ENCODE results near the gene GGA1. TPM values are rescaled to one million over a fixed set of nuclear protein-coding genes. Genes with fewer than 3 reads are reported as not detected.

GGA1 gene
- total and polyA plus RNA-seq, 2 donors (not counting 1 experiment from before 2014, with no cell fraction given) = 18.0 to 27.9 TPM

DNA sequence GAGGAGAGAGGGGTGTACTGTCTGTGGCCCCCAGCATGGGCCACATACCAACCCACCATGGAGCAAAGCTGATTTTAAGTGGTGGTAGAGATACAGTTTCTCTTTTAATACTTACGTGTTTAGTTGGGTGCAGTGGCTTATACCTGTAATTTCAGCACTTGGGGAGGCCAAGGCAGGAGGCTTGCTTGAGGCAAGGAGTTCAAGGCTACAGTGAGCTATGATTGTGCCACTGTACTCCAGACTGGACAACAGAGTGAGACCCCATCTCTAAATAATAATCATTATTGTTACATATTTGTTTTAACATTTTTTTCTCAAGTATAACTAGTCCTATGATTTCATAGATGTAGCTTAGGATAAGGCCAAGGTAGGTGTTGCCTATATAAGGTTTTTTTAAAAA lies 8.8 kb downstream of the GGA1 start:
- Histone ChIP-seq H4K20me1 (ENCODE audit: control insufficient read depth, extremely low read depth, insufficient read depth, low read length) (no peaks in the 10 kb centered on the region), H3K79me2 (ENCODE audit: control insufficient read depth, insufficient read depth, low read length) (no peaks in the 10 kb centered on the region)

DNA sequence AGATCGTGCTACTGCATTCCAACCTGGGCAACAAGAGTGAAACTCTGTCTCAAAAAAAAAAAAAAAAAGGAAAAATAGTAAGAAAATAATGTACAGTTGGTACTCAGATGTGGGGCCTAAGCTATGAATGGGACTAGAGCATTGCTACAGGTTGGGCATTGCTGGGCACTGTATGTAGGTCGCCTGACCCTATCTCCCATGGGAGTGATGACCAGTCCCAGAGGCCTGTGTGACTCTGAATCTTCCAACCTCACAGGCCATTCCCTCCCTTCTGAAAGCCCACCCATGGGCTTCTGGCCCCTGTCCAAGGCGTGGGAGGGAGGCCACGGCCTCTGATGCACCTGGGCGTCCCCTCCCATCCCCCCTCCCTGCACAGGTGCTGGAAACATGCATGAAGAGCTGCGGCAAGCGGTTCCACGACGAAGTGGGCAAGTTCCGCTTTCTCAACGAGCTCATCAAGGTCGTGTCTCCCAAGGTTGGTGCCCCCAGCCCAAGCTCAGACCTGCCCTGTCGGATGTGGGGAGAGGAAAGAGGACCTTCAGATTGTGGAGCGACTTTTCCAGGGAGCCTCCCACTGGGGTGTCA lies 9.5 kb downstream of the GGA1 start:
- no peak overlapping the region for H2AFZ ChIP-seq (ENCODE audit: low read length)
- H3K4me3 ChIP-seq (replicated peaks in 1 of 4; ENCODE audit: control extremely low read depth in 1 of 4, insufficient read depth in 1 of 4, low read depth in 3 of 4, low read length in 4 of 4) = no peak overlapping the region
- H3K9ac ChIP-seq (ENCODE audit: insufficient read depth, low read length) = no peak overlapping the region
- H3K4me2 ChIP-seq (ENCODE audit: extremely low read depth, insufficient read depth, low read length) = no peak overlapping the region
- H3K27me3 ChIP-seq (ENCODE audit: control insufficient read depth, insufficient read depth, low read length) = no peaks in the 10 kb centered on the region
- H3K9me3 ChIP-seq (ENCODE audit: control insufficient read depth, insufficient read depth, low read depth, low read length) = no peaks in the 10 kb centered on the region
- H3K79me2 ChIP-seq (ENCODE audit: control insufficient read depth, insufficient read depth, low read length) = no peaks in the 10 kb centered on the region
- H3K27ac ChIP-seq (ENCODE audit: insufficient read depth, low read length) = no peak overlapping the region
- DNase-seq (ENCODE audit: low read depth in 2 of 2) = no peak
- H4K20me1 ChIP-seq (ENCODE audit: control insufficient read depth, extremely low read depth, insufficient read depth, low read length) = no peaks in the 10 kb centered on the region
- peaks cover 13% of the 10 kb centered on the region for H3K36me3 ChIP-seq (ENCODE audit: control insufficient read depth, insufficient read depth, low read length)
- TF ChIP-seq EZH2 (IDR thresholded peaks at IDR 0.05; ENCODE audit: low read length, missing control alignments) = no peak
- TF ChIP-seq, protein P1, sequence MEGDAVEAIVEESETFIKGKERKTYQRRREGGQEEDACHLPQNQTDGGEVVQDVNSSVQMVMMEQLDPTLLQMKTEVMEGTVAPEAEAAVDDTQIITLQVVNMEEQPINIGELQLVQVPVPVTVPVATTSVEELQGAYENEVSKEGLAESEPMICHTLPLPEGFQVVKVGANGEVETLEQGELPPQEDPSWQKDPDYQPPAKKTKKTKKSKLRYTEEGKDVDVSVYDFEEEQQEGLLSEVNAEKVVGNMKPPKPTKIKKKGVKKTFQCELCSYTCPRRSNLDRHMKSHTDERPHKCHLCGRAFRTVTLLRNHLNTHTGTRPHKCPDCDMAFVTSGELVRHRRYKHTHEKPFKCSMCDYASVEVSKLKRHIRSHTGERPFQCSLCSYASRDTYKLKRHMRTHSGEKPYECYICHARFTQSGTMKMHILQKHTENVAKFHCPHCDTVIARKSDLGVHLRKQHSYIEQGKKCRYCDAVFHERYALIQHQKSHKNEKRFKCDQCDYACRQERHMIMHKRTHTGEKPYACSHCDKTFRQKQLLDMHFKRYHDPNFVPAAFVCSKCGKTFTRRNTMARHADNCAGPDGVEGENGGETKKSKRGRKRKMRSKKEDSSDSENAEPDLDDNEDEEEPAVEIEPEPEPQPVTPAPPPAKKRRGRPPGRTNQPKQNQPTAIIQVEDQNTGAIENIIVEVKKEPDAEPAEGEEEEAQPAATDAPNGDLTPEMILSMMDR (conservative IDR thresholded peaks at IDR 0.05 in 1 of 2, IDR thresholded peaks at IDR 0.05 in 1 of 2; ENCODE audit: low read depth in 1 of 2, low read length in 2 of 2) = no peak
- peaks cover 1% of the 10 kb centered on the region for H3K4me1 ChIP-seq (ENCODE audit: control insufficient read depth, extremely low read depth, insufficient read depth, low read length)

More for the DNA sequence above, 8.8 kb downstream of the GGA1 start:
- no peak for TF ChIP-seq EZH2 (IDR thresholded peaks at IDR 0.05; ENCODE audit: low read length, missing control alignments)
- TF ChIP-seq, protein P1 (conservative IDR thresholded peaks at IDR 0.05 in 1 of 2, IDR thresholded peaks at IDR 0.05 in 1 of 2; ENCODE audit: low read depth in 1 of 2, low read length in 2 of 2) = no peak
- H3K4me3 ChIP-seq (replicated peaks in 1 of 4; ENCODE audit: control extremely low read depth in 1 of 4, insufficient read depth in 1 of 4, low read depth in 3 of 4, low read length in 4 of 4) = no peak overlapping the region
- H2AFZ ChIP-seq (ENCODE audit: low read length) = no peak overlapping the region
- peaks cover 2% of the 10 kb centered on the region for H3K4me1 ChIP-seq (ENCODE audit: control insufficient read depth, extremely low read depth, insufficient read depth, low read length)
- H3K9ac ChIP-seq (ENCODE audit: insufficient read depth, low read length) = no peak overlapping the region
- no peak overlapping the region for H3K4me2 ChIP-seq (ENCODE audit: extremely low read depth, insufficient read depth, low read length)
- no peak for DNase-seq (ENCODE audit: low read depth in 2 of 2)
- H3K27ac ChIP-seq (ENCODE audit: insufficient read depth, low read length) = no peak overlapping the region
- no peaks in the 10 kb centered on the region for H3K9me3 ChIP-seq (ENCODE audit: control insufficient read depth, insufficient read depth, low read depth, low read length)
- no peaks in the 10 kb centered on the region for H3K27me3 ChIP-seq (ENCODE audit: control insufficient read depth, insufficient read depth, low read length)
- peaks cover 11% of the 10 kb centered on the region for H3K36me3 ChIP-seq (ENCODE audit: control insufficient read depth, insufficient read depth, low read length)

DNA sequence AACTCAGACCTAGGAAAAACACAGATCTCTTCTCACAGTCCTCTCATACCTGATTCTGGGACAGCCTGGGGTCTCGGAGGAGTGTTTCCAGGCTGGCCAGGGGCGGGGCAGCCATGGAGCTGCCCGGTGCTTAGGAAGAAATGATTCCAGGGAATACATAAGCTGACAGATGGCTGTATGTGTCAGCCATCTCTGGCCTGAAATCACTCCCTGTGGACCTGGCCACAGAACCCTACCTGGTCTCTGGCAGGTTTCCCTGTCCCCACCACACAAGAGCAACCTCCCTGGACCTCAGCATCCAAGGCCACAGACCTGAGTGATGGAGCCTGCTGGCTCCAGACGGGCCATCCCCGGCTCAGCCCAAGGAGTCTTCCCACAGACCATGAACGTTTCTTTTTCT lies 10.0 kb downstream of the GGA1 start:
- Histone ChIP-seq H3K36me3 (ENCODE audit: control insufficient read depth, insufficient read depth, low read length) (peaks cover 15% of the 10 kb centered on the region), H4K20me1 (ENCODE audit: control insufficient read depth, extremely low read depth, insufficient read depth, low read length) (no peaks in the 10 kb centered on the region), H2AFZ (ENCODE audit: low read length) (no peak overlapping the region), H3K9me3 (ENCODE audit: control insufficient read depth, insufficient read depth, low read depth, low read length) (no peaks in the 10 kb centered on the region), H3K27me3 (ENCODE audit: control insufficient read depth, insufficient read depth, low read length) (no peaks in the 10 kb centered on the region), H3K9ac (ENCODE audit: insufficient read depth, low read length) (no peak overlapping the region), H3K4me3 (replicated peaks in 1 of 4; ENCODE audit: control extremely low read depth in 1 of 4, insufficient read depth in 1 of 4, low read depth in 3 of 4, low read length in 4 of 4) (no peak overlapping the region), H3K27ac (ENCODE audit: insufficient read depth, low read length) (no peak overlapping the region), H3K4me2 (ENCODE audit: extremely low read depth, insufficient read depth, low read length) (no peak overlapping the region), H3K4me1 (ENCODE audit: control insufficient read depth, extremely low read depth, insufficient read depth, low read length) (no peaks in the 10 kb centered on the region), H3K79me2 (ENCODE audit: control insufficient read depth, insufficient read depth, low read length) (no peaks in the 10 kb centered on the region)
- no peak for DNase-seq (ENCODE audit: low read depth in 2 of 2)
- no peak for TF ChIP-seq EZH2 (IDR thresholded peaks at IDR 0.05; ENCODE audit: low read length, missing control alignments)
- TF ChIP-seq, protein P1 (conservative IDR thresholded peaks at IDR 0.05 in 1 of 2, IDR thresholded peaks at IDR 0.05 in 1 of 2; ENCODE audit: low read depth in 1 of 2, low read length in 2 of 2) = no peak
